ENCODE measurements around the gene IRS2. TPM values are rescaled to one million over a fixed set of nuclear protein-coding genes. Genes with fewer than 3 reads are reported as not detected.

Gene IRS2
- polyA plus RNA-seq, 1 donor (not counting 4 experiments of a cell fraction or from before 2014, with no cell fraction given), result 2.3 TPM

DNA sequence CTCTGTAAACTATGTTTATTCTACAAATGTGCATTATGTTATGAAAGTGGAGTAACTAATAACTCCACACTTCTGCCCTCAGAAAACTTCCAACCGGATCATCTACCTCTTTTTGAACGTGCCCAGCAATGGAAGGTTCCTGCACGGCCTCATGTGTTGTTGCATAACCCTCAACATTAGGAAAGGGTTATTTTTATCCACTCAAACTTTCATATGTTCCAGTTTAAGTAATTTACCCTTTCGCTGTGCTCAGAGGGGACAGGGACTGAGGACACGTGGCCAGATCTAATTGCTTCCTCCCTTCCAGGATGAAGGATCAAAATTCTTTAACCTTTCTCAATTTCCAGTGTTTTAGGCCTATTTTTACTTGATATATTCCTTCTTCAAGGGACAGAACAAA lies 29.6 kb downstream of the IRS2 start:
- Histone ChIP-seq H3K9me3 (ENCODE audit: control insufficient read depth, low read depth, low read length) (no peaks in the 10 kb centered on the region), H2AFZ (ENCODE audit: control insufficient read depth, low read length) (no peak overlapping the region), H3K9me1 (ENCODE audit: control insufficient read depth, extremely low read depth, insufficient read depth, low read length) (no peaks in the 10 kb centered on the region), H3K36me3 (ENCODE audit: control insufficient read depth in 2 of 2, extremely low read depth in 1 of 2, insufficient read depth in 2 of 2, low read length in 2 of 2) (peaks cover 0 to 7% of the 10 kb centered on the region in 2 experiments), H3K27ac (ENCODE audit: control insufficient read depth, insufficient read depth, low read length) (no peak overlapping the region), H4K20me1 (ENCODE audit: control insufficient read depth, extremely low read depth, insufficient read depth, low read length) (no peaks in the 10 kb centered on the region), H3K79me2 (ENCODE audit: control insufficient read depth, insufficient read depth, low read length) (peaks cover 23% of the 10 kb centered on the region), H3K4me3 (ENCODE audit: control insufficient read depth in 2 of 3, extremely low read depth in 1 of 3, insufficient read depth in 2 of 3, low read depth in 1 of 3, low read length in 3 of 3) (no peak overlapping the region), H3K4me2 (ENCODE audit: control insufficient read depth, extremely low read depth, insufficient read depth, low read depth, low read length) (no peak overlapping the region), H3K27me3 (ENCODE audit: control insufficient read depth, extremely low read depth, insufficient read depth, low read length) (no peaks in the 10 kb centered on the region), H3K4me1 (ENCODE audit: control insufficient read depth, extremely low read depth, insufficient read depth, low read length) (peaks cover 7% of the 10 kb centered on the region), H3K9ac (ENCODE audit: control insufficient read depth, extremely low read depth, insufficient read depth, low read length) (no peak overlapping the region)
- TF ChIP-seq CTCF (optimal IDR thresholded peaks at IDR 0.05 in 1 of 3, IDR thresholded peaks at IDR 0.05 in 1 of 3, conservative IDR thresholded peaks at IDR 0.05 in 1 of 3; ENCODE audit: extremely low read depth in 1 of 3, insufficient read depth in 2 of 3, low read length in 3 of 3), result no peak
- no peak for TF ChIP-seq EZH2 (IDR thresholded peaks at IDR 0.05; ENCODE audit: low read length)
- no peak for DNase-seq (ENCODE audit: low read depth, low spot score)
- FAIRE-seq, result no peak
- dilution Hi-C loops (cut with MboI; ENCODE audit: extremely low pct_ligation_motif_present, low sequenced_read_pairs), result no loop called here

DNA sequence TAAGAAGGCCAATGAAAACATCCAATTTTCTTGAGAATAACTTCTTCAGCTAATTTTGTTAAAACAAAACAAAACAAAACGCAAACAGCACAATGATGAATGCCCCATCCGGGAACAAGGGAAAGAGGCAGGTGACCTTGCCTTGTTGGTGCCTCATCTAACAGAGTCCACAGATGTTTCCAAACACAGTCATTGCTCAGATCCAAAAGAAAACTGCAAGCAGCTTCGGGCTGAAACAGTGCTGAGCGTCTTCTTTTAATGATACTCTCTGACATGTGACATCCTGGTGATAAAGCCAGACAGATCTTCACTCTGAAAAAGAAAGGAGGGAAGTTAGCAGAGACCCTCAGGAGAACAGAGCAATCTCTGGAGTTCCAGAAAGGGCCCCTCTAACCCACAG lies 30.4 kb downstream of the IRS2 start:
- H4K20me1 ChIP-seq (ENCODE audit: control insufficient read depth, extremely low read depth, insufficient read depth, low read length), result no peaks in the 10 kb centered on the region
- H3K79me2 ChIP-seq (ENCODE audit: control insufficient read depth, insufficient read depth, low read length), result peaks cover 20% of the 10 kb centered on the region
- H2AFZ ChIP-seq (ENCODE audit: control insufficient read depth, low read length), result no peak overlapping the region
- TF ChIP-seq CTCF (optimal IDR thresholded peaks at IDR 0.05 in 1 of 3, IDR thresholded peaks at IDR 0.05 in 1 of 3, conservative IDR thresholded peaks at IDR 0.05 in 1 of 3; ENCODE audit: extremely low read depth in 1 of 3, insufficient read depth in 2 of 3, low read length in 3 of 3), result no peak
- no peak for TF ChIP-seq EZH2 (IDR thresholded peaks at IDR 0.05; ENCODE audit: low read length)
- FAIRE-seq, result no peak
- dilution Hi-C loops (cut with MboI; ENCODE audit: extremely low pct_ligation_motif_present, low sequenced_read_pairs), result no loop called here
- no peaks in the 10 kb centered on the region for H3K4me1 ChIP-seq (ENCODE audit: control insufficient read depth, extremely low read depth, insufficient read depth, low read length)
- peaks cover 0 to 7% of the 10 kb centered on the region in 2 experiments for H3K36me3 ChIP-seq (ENCODE audit: control insufficient read depth in 2 of 2, extremely low read depth in 1 of 2, insufficient read depth in 2 of 2, low read length in 2 of 2)
- DNase-seq (ENCODE audit: low read depth, low spot score), result no peak
- H3K27ac ChIP-seq (ENCODE audit: control insufficient read depth, insufficient read depth, low read length), result no peak overlapping the region
- H3K9ac ChIP-seq (ENCODE audit: control insufficient read depth, extremely low read depth, insufficient read depth, low read length), result no peak overlapping the region
- H3K27me3 ChIP-seq (ENCODE audit: control insufficient read depth, extremely low read depth, insufficient read depth, low read length), result no peaks in the 10 kb centered on the region
- no peaks in the 10 kb centered on the region for H3K9me3 ChIP-seq (ENCODE audit: control insufficient read depth, low read depth, low read length)
- H3K4me3 ChIP-seq (ENCODE audit: control insufficient read depth in 2 of 3, extremely low read depth in 1 of 3, insufficient read depth in 2 of 3, low read depth in 1 of 3, low read length in 3 of 3), result no peak overlapping the region
- H3K4me2 ChIP-seq (ENCODE audit: control insufficient read depth, extremely low read depth, insufficient read depth, low read depth, low read length), result no peak overlapping the region
- H3K9me1 ChIP-seq (ENCODE audit: control insufficient read depth, extremely low read depth, insufficient read depth, low read length), result no peaks in the 10 kb centered on the region
